Measurements from ENCODE around the gene RIT1.
"Not testable (repeated sequence)": the region's sequence is repeated elsewhere in the genome, so short reads cannot be mapped to it uniquely, and the experiment has no call there.

Gene RIT1

DNA sequence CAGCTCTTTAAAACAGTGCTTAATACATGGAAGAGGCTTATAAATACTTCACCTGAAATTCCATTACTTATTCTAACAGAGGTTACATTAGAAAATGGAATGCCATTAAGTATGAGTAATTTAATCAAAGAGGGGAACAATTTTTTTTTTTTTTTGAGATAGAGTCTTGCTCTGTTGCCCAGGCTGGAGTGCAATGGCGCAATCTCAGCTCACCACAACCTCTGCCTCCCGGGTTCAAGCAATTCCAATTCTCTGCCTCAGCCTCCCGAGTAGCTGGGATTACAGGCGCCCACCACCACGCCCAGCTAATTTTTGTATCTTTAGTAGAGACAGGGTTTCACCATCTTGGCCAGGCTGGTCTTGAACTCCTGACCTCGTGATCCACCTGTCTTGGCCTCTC is 15.5 kb downstream of the RIT1 start:
- H3K4me3 ChIP-seq (ENCODE audit: low read depth, low read length), result not testable (repeated sequence)

- H3K4me3 ChIP-seq (ENCODE audit: low read depth, low read length), result no peak overlapping the region
These were observed 17.6 kb downstream of the RIT1 start for GRCh38 chr1:155893389-155894142.

DNA sequence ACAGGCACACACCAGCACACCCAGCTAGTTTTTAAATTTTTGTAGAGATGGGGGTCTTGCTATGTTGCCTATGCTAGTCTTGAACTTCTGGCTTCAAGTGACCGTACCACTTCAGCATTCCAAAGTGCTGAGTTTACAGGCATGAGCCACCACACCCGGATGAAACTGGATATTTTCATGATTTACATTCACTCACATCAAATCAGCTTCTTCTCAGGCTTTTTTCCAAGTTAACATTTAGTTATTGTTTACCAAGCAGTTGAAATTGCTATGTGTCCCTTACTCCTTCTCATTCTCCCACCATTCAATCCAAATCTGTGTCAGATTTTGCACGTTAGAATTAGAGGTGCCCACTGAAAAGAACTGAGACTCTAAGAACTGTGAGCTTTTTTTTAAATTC is 18.4 kb downstream of the RIT1 start:
- no peak overlapping the region for H3K4me3 ChIP-seq (ENCODE audit: low read depth, low read length)

DNA sequence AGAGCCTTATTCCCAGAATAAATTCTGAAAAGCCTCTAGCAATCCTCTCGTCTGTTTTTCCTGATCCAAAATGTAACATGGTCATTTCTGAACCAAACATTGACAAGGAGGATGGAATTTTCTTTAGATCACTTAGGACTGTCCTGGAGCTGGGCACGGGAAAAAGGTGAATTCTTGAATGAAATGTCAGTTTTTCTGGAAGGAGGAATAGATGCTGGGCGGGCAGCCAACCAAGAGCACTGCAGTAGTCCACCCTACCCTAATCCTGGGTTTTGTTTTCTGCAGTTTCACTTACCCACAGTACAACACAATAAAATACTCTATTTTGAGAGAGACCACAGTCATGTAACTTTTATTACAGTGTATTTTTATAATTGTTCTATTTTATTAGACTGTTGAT is 20.9 kb downstream of the RIT1 start:
- no peak overlapping the region for H3K4me3 ChIP-seq (ENCODE audit: low read depth, low read length)

DNA sequence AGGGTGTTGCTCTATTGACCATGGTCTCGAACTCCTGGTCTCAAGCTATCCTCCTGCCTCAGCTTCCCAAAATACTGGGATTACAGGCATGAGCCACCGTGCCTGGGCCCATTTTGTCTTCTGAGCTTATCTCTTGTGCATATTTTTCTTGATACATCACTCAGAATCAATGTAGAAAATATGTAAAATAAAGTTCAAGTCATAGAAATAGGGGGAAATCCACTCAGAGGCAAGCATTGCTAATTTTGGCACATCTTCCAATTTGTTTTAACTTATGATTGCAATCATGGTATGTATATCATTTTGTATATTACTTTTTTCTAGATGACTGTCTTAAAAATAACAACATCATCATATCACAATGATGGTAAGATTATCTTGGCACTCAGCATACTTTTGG is 21.6 kb downstream of the RIT1 start:
- no peak overlapping the region for H3K4me3 ChIP-seq (ENCODE audit: low read depth, low read length)

DNA sequence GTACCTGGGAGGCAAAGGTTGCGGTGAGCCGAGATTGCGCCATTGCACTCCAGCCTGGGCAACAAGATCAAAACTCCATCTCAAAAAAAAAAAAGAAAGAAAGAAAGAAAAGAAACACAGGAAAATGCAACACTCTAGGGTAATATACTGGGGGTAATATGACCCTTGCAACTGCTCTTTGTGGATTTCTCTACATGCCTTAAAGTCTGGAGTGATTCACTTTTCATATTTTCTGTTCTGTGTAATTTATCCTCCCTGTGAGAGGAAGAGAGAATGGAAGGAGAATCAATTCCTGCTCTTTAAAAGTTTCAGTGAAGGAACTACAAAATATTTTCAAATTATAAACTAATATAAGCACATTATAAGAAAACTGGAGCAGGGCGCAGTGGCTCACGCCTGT is 22.7 kb downstream of the RIT1 start:
- no peak overlapping the region for H3K4me3 ChIP-seq (ENCODE audit: low read depth, low read length)

GRCh38 chr1:155884982-155885381 is 26.2 kb downstream of the RIT1 start:
- H3K4me3 ChIP-seq (ENCODE audit: low read depth, low read length), result no peak overlapping the region

DNA sequence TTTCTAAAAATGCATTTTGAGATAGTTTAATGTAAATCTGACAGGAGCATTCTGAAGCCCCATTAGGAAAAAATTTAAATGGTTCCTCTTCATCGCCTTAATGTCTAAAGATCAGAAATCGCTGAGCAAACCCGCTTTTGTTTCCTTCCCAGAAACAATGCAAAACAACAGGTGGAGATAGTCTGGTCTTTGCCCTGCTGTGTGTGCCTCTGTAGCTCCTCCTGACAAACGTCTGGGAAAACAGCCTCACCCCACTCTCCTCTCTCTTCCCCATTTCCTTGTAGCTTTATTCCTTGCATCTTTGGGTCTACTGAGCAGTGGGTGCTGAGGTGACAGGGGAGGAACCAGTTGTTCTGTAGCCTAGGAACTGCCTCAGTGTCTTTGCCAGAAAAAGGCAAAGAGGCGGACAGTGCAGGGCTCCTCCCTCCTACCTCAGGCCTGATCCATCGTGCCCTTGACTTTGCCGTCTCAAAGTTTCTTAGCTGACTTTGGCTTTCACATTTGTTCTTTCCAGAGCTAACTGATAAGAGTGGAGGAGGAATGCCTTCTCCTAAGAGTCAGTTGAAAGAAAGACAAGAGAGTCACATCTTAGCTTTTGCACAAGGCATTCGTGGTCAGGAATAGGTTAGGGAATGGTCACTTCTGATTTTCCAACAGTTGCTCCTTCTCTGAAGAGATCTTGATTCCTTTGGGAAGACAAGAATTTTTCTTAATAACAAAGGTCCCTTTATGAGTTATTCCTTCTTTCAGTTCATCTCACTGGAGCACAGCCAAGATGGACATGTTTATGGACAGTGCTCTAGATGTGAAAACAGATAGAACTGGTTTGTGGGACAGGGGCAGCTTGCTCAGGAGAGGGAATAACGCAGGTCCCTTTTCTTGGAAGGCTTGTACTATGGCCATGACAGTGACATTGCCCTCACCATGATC is 26.9 kb downstream of the RIT1 start:
- H3K4me3 ChIP-seq (ENCODE audit: low read depth, low read length), result no peak overlapping the region

- no peak overlapping the region for H3K4me3 ChIP-seq (ENCODE audit: low read depth, low read length)
These were observed 28.4 kb downstream of the RIT1 start for GRCh38 chr1:155882766-155883165.

DNA sequence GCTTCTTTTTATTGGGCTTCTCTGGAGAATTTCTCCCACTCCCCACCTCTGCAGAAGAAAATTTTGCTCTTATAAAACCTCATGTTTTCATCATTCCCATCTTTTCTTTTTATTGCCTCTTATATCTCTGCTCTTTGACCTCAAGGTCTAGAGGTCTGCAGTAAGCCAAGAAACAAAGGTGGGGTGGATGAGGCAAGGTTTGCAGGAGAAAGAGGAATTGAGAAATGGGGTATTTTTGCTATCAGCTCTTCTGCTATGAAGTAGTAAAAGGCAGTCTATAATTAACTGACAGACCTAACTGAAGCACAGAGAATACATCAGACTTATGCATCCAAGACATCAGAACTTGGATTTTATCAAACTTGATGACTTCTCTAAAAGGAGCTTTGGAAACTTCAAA is 28.9 kb downstream of the RIT1 start:
- H3K4me3 ChIP-seq (ENCODE audit: low read depth, low read length), result no peak overlapping the region

GRCh38 chr1:155880950-155881349 is 30.2 kb downstream of the RIT1 start:
- no peak overlapping the region for H3K4me3 ChIP-seq (ENCODE audit: low read depth, low read length)

DNA sequence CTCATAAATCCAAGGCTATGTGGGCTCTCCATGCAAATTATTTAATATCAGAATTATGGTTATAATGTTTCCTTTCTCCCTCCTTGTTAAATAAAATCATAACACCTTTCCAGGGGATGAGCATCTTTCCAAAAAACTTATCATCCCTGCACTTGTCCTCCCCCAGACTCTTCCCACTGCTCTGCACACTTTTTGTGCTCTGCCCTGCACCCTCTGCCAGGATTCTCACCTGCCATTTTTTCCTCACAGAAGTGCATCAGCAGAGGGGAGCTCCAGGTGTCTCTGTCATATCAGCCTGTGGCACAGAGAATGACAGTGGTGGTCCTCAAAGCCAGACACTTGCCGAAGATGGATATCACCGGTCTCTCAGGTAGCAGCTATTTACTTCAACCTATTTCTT is 30.9 kb downstream of the RIT1 start:
- no peak overlapping the region for H3K4me3 ChIP-seq (ENCODE audit: low read depth, low read length)

- no peak overlapping the region for H3K4me3 ChIP-seq (ENCODE audit: low read depth, low read length)
These were observed 33.2 kb downstream of the RIT1 start for GRCh38 chr1:155877945-155878344.

GRCh38 chr1:155873860-155874259 is 37.3 kb downstream of the RIT1 start:
- no peak overlapping the region for H3K4me3 ChIP-seq (ENCODE audit: low read depth, low read length)

DNA sequence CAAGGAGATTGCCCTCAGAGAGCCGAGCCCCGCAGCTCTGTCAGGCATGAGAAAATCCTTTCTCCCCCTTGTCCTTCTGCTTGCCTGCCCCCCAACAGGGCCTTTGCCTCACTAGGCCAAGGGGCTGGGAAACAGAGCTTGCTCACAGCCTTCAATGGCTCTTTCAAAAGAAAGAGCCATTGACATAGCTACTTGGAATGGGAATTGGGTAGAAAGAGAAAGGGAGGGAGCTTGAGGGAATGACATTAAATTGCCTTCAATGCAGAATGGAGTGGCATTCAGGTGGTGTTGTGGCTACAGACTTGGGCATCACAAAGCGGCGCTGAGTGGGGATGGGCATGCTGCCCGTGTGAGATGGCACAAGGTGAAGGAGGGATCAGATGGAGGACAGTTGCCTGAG is 38.6 kb downstream of the RIT1 start:
- no peak overlapping the region for H3K4me3 ChIP-seq (ENCODE audit: low read depth, low read length)

GRCh38 chr1:155871390-155871789 is 39.8 kb downstream of the RIT1 start:
- H3K4me3 ChIP-seq (ENCODE audit: low read depth, low read length), result no peak overlapping the region

- H3K4me3 ChIP-seq (ENCODE audit: low read depth, low read length), result no peak overlapping the region
These were observed 43.4 kb downstream of the RIT1 start for GRCh38 chr1:155867766-155868165.

- H3K4me3 ChIP-seq (ENCODE audit: low read depth, low read length), result no peak overlapping the region
These were observed 46.8 kb downstream of the RIT1 start for GRCh38 chr1:155864393-155864792.

GRCh38 chr1:155861896-155862295 is 49.3 kb downstream of the RIT1 start:
- no peak overlapping the region for H3K4me3 ChIP-seq (ENCODE audit: low read depth, low read length)

GRCh38 chr1:155860970-155861510 is 50.1 kb downstream of the RIT1 start:
- peak overlapping the region; percentile 47 for H3K4me3 ChIP-seq (ENCODE audit: low read depth, low read length)

GRCh38 chr1:155859881-155860871 is 51.0 kb downstream of the RIT1 start:
- peak overlapping the region; percentile 47 for H3K4me3 ChIP-seq (ENCODE audit: low read depth, low read length)
